K562 (cell line): Measurements from ENCODE around the gene MLYCD. TPM values are rescaled to one million over a fixed set of nuclear protein-coding genes. Genes with fewer than 3 reads are reported as not detected.

Experiments
- ATAC-seq: fragments of 200-7000 bp; cut with Tn5 transposase; 3 replicates; pipeline ENCODE4 v1.9.1; 2020; ENCODE audit warnings: moderate library complexity
- BruUV-seq: library from RNA; stranded (reverse); fragments of 400-500 nt; replicated peaks from 2 replicates; lab custom pipeline; 2021; lab: Mats Ljungman, UMichigan
- CTCF ChIA-PET: fragments of 300-600 bp; formaldehyde crosslinking; extraction: SDS; loops from one replicate; lab custom pipeline; 2021; ENCODE audit warnings: low intra/inter-chr PET ratio; lab: Yijun Ruan, JAX
- POLR2A ChIA-PET: fragments of 300-600, 350-650 bp; sonication (Branson Sonifier 250); formaldehyde crosslinking; extraction: SDS; loops from one replicate; lab custom pipeline; 2021; ENCODE audit warnings: antibody characterized with exemption, inconsistent platforms; lab: Yijun Ruan, JAX
- DNase-seq, 4 experiments: peaks; one replicate each; pipeline versions ENCODE4 v3.0.0 to v3.0.0-alpha.2; 2011 to 2018; ENCODE audit warnings: low spot score in 3 of 4, mixed read lengths in 3 of 4; ENCODE audit errors: extremely low read depth in 1 of 4
- FAIRE-seq: peaks from 2 replicates; lab custom pipeline; 2011; peaks lifted over from hg19 to GRCh38; lab: Jason Lieb, UNC
- H2AFZ ChIP-seq: 2 replicates; pipeline ENCODE4 v1.6.0; 2011; ENCODE audit warnings: low read depth, low read length, control low read depth, inconsistent platforms
- H3K27ac ChIP-seq: fragments of 200-600 bp; 3 replicates; pipeline ENCODE4 v1.8.0; 2011; ENCODE audit warnings: low read depth, mild to moderate bottlenecking, control low read depth, inconsistent platforms, low read length, moderate library complexity, mixed read lengths; ENCODE audit errors: extremely low read depth
- H3K27me3 ChIP-seq, 2 experiments: fragments of 300-600 bp in 1 of 2; 2 replicates in 1 of 2; 3 replicates in 1 of 2; pipeline versions ENCODE4 v1.6.0 to v1.8.0; 2011; ENCODE audit warnings: inconsistent platforms in 2 of 2, low read length in 2 of 2, mild to moderate bottlenecking in 1 of 2, mixed read lengths in 1 of 2, moderate library complexity in 1 of 2; ENCODE audit not compliant: control insufficient read depth in 2 of 2, insufficient read depth in 2 of 2
- H3K36me3 ChIP-seq: fragments of 300-600 bp; 3 replicates; pipeline ENCODE4 v1.8.0; 2011; ENCODE audit warnings: mild to moderate bottlenecking, low read length, inconsistent platforms; ENCODE audit not compliant: control insufficient read depth, insufficient read depth
- H3K4me1 ChIP-seq, 2 experiments: fragments of 200-600 bp in 1 of 2; replicated peaks in 1 of 2; 2 replicates in 1 of 2; 3 replicates in 1 of 2; pipeline versions ENCODE4 v1.5.1 to v1.8.0; 2011; ENCODE audit warnings: inconsistent platforms in 2 of 2, low read length in 2 of 2, mild to moderate bottlenecking in 1 of 2, mixed read lengths in 1 of 2, moderate library complexity in 1 of 2; ENCODE audit not compliant: control insufficient read depth in 2 of 2, insufficient read depth in 2 of 2
- H3K4me2 ChIP-seq: 2 replicates; pipeline ENCODE4 v1.6.1; 2011; ENCODE audit warnings: low read length, control low read depth, inconsistent platforms, mixed read lengths; ENCODE audit not compliant: insufficient read depth
- H3K4me3 ChIP-seq: fragments of 200-600 bp; sonication (generic), shearing (Covaris generic); 2 replicates; pipeline ENCODE4 v1.5.1; 2016; ENCODE audit warnings: control low read depth, inconsistent platforms
- H3K79me2 ChIP-seq: fragments of 200-600 bp; 3 replicates; pipeline ENCODE4 v1.8.0; 2011; ENCODE audit warnings: low read length, inconsistent platforms; ENCODE audit not compliant: control insufficient read depth, insufficient read depth
- H3K9ac ChIP-seq, 2 experiments: 2 replicates each; pipeline versions ENCODE4 v1.6.0 to v1.6.1; 2011; ENCODE audit warnings: low read depth in 2 of 2, low read length in 2 of 2, control low read depth in 1 of 2, inconsistent platforms in 1 of 2, mild to moderate bottlenecking in 1 of 2, mixed read lengths in 1 of 2; ENCODE audit not compliant: insufficient read depth in 1 of 2
- H3K9me1 ChIP-seq: one replicate; pipeline ENCODE4 v1.6.0; 2011; ENCODE audit warnings: inconsistent platforms, mild to moderate bottlenecking, low read length, moderate library complexity; ENCODE audit not compliant: control insufficient read depth, insufficient read depth
- H3K9me3 ChIP-seq: replicated peaks from 2 replicates; pipeline ENCODE4 v1.5.1; 2011; ENCODE audit warnings: low read depth, low read length, inconsistent platforms; ENCODE audit not compliant: control insufficient read depth, insufficient read depth
- H4K20me1 ChIP-seq: replicated peaks from 2 replicates; pipeline ENCODE4 v1.6.1; 2011; ENCODE audit warnings: low read length, inconsistent platforms, mixed read lengths; ENCODE audit not compliant: control insufficient read depth, insufficient read depth
- BCOR ChIP-seq: fragments of 450-650 bp; IDR thresholded peaks from 2 replicates; pipeline ENCODE4 v1.6.1; 2016
- KDM1A ChIP-seq, 2 experiments: fragments of 450-650 bp; IDR thresholded peaks; 2 replicates each; pipeline ENCODE4 v1.6.1; 2016; ENCODE audit warnings: mild to moderate bottlenecking in 2 of 2
- MAFK ChIP-seq: IDR thresholded peaks from 2 replicates; pipeline ENCODE4 v1.6.1; 2011; ENCODE audit warnings: low read length, improper control_type of control experiment
- RBBP5 ChIP-seq: fragments of 200-600 bp; sonication (generic); IDR thresholded peaks from 2 replicates; pipeline ENCODE4 v1.6.1; 2012; ENCODE audit warnings: borderline replicate concordance, mild to moderate bottlenecking, low read length, control low read depth, inconsistent platforms; ENCODE audit not compliant: insufficient read depth, poor library complexity, severe bottlenecking
- RBM25 ChIP-seq: fragments of 200-400 bp; formaldehyde crosslinking; IDR thresholded peaks from 2 replicates; pipeline ENCODE4 v1.6.1; 2018; ENCODE audit warnings: low read length, low read depth, moderate library complexity; ENCODE audit not compliant: severe bottlenecking
- ZNF589 ChIP-seq: fragments of 200-800 bp; sonication (Bioruptor generic); IDR thresholded peaks from 2 replicates; pipeline ENCODE4 v1.6.1; 2016; ENCODE audit warnings: low read depth, missing genetic modification characterization, missing compliant biosample characterization
- WGBS: fragments of 100-300 bp; shearing (Covaris generic); methylation state at CpG from one replicate; pipeline ENCODE4 v1.1.6; 2016; ENCODE audit warnings: low coverage, mixed read lengths; ENCODE audit not compliant: insufficient coverage; ENCODE audit errors: missing lambda C conversion rate; 5-methylcytosine and 5-hydroxymethylcytosine counted together
- in situ Hi-C: fragments of 300-500 bp; cut with MboI; formaldehyde crosslinking; loops from 4 replicates; pipeline ENCODE4 v1.15.0; 2018; ENCODE audit warnings: inconsistent platforms, mixed read lengths
- intact Hi-C: fragments of 100-400 bp; cut with micrococcal nuclease; formaldehyde crosslinking; loops from 2 replicates; pipeline ENCODE4 v1.14.2; 2022
- polyA plus RNA-seq, 8 experiments: library from polyadenylated mRNA; depleted of rRNA in 4 of 8; stranded (reverse) in 5 of 8; unstranded in 3 of 8; fragments of >200 nt; fragmentation: Nextera tagmentation in 2 of 8; fragmentation: Illumina TruSeq in 1 of 8; extraction: Ambion mirVana in 2 of 8; extraction: Trizol in 1 of 8; gene quantifications; 2 replicates each; pipeline versions ENCODE4 v1.2.1 to v1.2.3, GENCODE V29; 2011 to 2014; ENCODE audit warnings: inconsistent platforms in 1 of 8, missing spikeins in 1 of 8
- total RNA-seq, 7 experiments: library from RNA; depleted of rRNA in 6 of 7; stranded (reverse); fragments of >200 nt in 6 of 7; fragmentation: Illumina TruSeq in 2 of 7; extraction: Trizol in 2 of 7; gene quantifications; 2 replicates each; pipeline versions ENCODE4 v1.2.1 to v1.2.3, GENCODE V29; 2011 to 2021; ENCODE audit warnings: low replicate concordance in 1 of 7

Gene MLYCD
- total and polyA plus RNA-seq, 9 of the 15 experiments (the other 6 are each of a cell fraction or from before 2014, with no cell fraction given), result 0.15 to 2.0 (median 1.0) TPM

DNA sequence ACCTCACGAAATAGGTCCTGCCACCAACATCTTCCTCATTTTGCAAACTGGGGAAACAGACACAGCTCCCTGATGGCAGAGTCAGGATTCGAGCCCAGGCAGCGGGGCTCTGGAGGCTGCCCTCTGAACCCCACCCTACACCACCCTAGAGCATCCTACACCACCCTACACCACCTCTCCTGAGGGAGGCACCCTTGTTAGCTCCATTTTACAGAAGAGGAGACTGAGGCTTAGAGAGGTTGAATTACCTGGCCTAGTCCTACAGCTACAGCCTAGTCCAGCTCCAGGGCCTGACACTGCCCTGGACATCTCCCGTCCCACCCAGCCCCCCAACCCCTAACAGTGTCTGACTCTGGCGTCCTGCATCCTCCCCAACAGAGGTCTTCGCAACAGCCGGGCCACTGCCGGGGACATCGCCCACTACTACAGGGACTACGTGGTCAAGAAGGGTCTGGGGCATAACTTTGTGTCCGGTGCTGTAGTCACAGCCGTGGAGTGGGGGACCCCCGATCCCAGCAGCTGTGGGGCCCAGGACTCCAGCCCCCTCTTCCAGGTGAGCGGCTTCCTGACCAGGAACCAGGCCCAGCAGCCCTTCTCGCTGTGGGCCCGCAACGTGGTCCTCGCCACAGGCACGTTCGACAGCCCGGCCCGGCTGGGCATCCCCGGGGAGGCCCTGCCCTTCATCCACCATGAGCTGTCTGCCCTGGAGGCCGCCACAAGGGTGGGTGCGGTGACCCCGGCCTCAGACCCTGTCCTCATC lies 65.9 kb downstream of the MLYCD start:
- intact Hi-C loops (no loop called here), in situ Hi-C loops (no loop called here)
- ChIA-PET CTCF (no interaction called here), POLR2A (interaction anchor here (0.6 to 3.7 kb wide), 3 partner anchors 10 to 201 kb away, joined by 3 to 22 read pairs (median 5); partner anchors contain the start of gene OSGIN1)
- peaks cover 0 to 33% of the 10 kb centered on the region in 2 experiments; a peak in 1 of 5 replicates for H3K4me1 ChIP-seq
- H3K4me2 ChIP-seq, result no peak overlapping the region
- H4K20me1 ChIP-seq, result peaks cover under 1% of the 10 kb centered on the region; the same call in 1 of the 2 replicates
- DNase-seq (no peak), FAIRE-seq (no peak), ATAC-seq (no peak)
- TF ChIP-seq MAFK (no peak), KDM1A (IDR thresholded peaks at IDR 0.05) (peak in 1 of 2 experiments; percentile 15; a peak in 1 of 4 replicates), BCOR (peak; percentile 32; the same call in 1 of the 2 replicates), ZNF589 (CRISPR knock-in tag) (no peak), RBM25 (peak; percentile 34), RBBP5 (peak; percentile 29)
- no TSS peak for BruUV-seq
- H3K79me2 ChIP-seq, result no peaks in the 10 kb centered on the region
- no peaks in the 10 kb centered on the region for H3K9me1 ChIP-seq
- no peaks in the 10 kb centered on the region for H3K9me3 ChIP-seq
- no peak overlapping the region for H3K4me3 ChIP-seq
- H3K9ac ChIP-seq, result no peak overlapping the region
- 72% methylated on average over 25 of the region's 26 CpGs for WGBS
- peaks cover 0 to 2% of the 10 kb centered on the region in 2 experiments; a peak in 2 of 5 replicates for H3K27me3 ChIP-seq
- H3K27ac ChIP-seq, result no peak overlapping the region
- no peak overlapping the region for H2AFZ ChIP-seq
- peaks cover 3% of the 10 kb centered on the region; the same call in 1 of the 3 replicates for H3K36me3 ChIP-seq
